Adrenal gland (tissue), 12 donors: ENCODE results near the gene PUSL1. TPM values are rescaled to one million over a fixed set of nuclear protein-coding genes. Genes with fewer than 3 reads are reported as not detected.

Source experiments
- DNase-seq, 7 donors: peaks; one replicate each; pipeline ENCODE4 v3.0.0-alpha.2; 2019 to 2020
- H3K27ac ChIP-seq, 5 donors: fragments of 200-600 bp; sonication (generic) in 4 of 5; 1 replicate in 3 of 5; 2 replicates in 2 of 5; pipeline versions ENCODE4 v1.5.1 to v1.8.0; 2016 to 2020; ENCODE audit warnings: mild to moderate bottlenecking in 1 of 5
- H3K27me3 ChIP-seq: fragments of 200-600 bp; 2 replicates; pipeline ENCODE4 v1.8.0; 2021
- H3K36me3 ChIP-seq, 2 donors: fragments of 200-600 bp; replicated peaks in 1 of 2; 1 replicate in 1 of 2; 2 replicates in 1 of 2; pipeline versions ENCODE4 v1.5.1 to v1.8.0; 2018 to 2022
- H3K4me1 ChIP-seq, 2 donors: fragments of 200-600 bp; replicated peaks in 1 of 2; 1 replicate in 1 of 2; 2 replicates in 1 of 2; pipeline versions ENCODE4 v1.5.1 to v1.8.0; 2018 to 2021
- H3K4me3 ChIP-seq, 4 donors: fragments of 200-600 bp; sonication (generic) in 3 of 4; one replicate each; pipeline ENCODE4 v1.5.1; 2016 to 2018
- H3K9me3 ChIP-seq, 3 donors: fragments of 200-600 bp; sonication (generic) in 1 of 3; replicated peaks in 1 of 3; 1 replicate in 2 of 3; 2 replicates in 1 of 3; pipeline versions ENCODE4 v1.5.1 to v1.8.0; 2016 to 2021
- CTCF ChIP-seq, 6 experiments: fragments of 450-650 bp in 4 of 6; fragments of 200-600 bp in 2 of 6; sonication (generic) in 1 of 6; IDR thresholded peaks; 1 replicate in 5 of 6; 2 replicates in 1 of 6; pipeline versions ENCODE4 v1.5.1 to v1.8.0; 2016 to 2021; ENCODE audit warnings: antibody characterized with exemption in 6 of 6, mild to moderate bottlenecking in 2 of 6, moderate library complexity in 1 of 6
- POLR2A ChIP-seq, 2 donors: fragments of 450-650 bp; IDR thresholded peaks; one replicate each; pipeline ENCODE4 v1.6.1; 2017; ENCODE audit warnings: antibody characterized with exemption in 2 of 2, mild to moderate bottlenecking in 2 of 2, moderate library complexity in 1 of 2
- WGBS, 4 donors: extraction: QIAGEN DNeasy Blood & Tissue Kit in 2 of 4; methylation state at CpG; one replicate each; pipeline versions ENCODE4 v1.1.5 to v1.1.7; 2013 to 2017; 5-methylcytosine and 5-hydroxymethylcytosine counted together
- intact Hi-C, 2 donors: fragments of 100-400 bp; cut with DNase I; formaldehyde crosslinking; loops; one replicate each; pipeline versions ENCODE4 v1.14.1 to v1.15.0; 2022 to 2023
- polyA plus RNA-seq, 3 donors: library from polyadenylated mRNA; stranded (reverse); fragments of 200-250 nt in 2 of 3; fragments of 350-450 nt in 1 of 3; fragmentation: Illumina TruSeq in 1 of 3; extraction: RNeasy Lipid Tissue Mini Kit (QIAGEN cat#74804) in 1 of 3; gene quantifications; one replicate each; pipeline ENCODE4 v1.2.3, GENCODE V29; 2013 to 2014
- total RNA-seq, 9 donors: library from RNA; depleted of rRNA in 4 of 9; stranded (reverse); fragments of >200 nt in 4 of 9; fragments of 120-200 nt in 1 of 9; fragmentation: NEBNext Ultra II Directional in 1 of 9; extraction: Animal tissue kit (Norgen Biotek cat#: 25700) in 1 of 9; gene quantifications; one replicate each; pipeline versions ENCODE4 v1.1.0 to v1.2.4, GENCODE V29; 2013 to 2023
- donor health status: healthy with polysubstance abuse.
- donor health status: Bipolar disorder and iron deficiency.
- donor health status: DM: yes; HTN: yes; CAD: no.
- donor health status: DM: no; HTN: no; CAD: no.
- donor health status: DM: no; HTN: no; CAD: no.
- donor health status: DM: yes; HTN: yes; CAD: no.

Gene PUSL1
- total and polyA plus RNA-seq, 12 donors: 2.5 to 43.8 (median 26.1) TPM

GRCh38 chr1:1283821-1284220, 24.6 kb upstream of the PUSL1 start:
- Histone ChIP-seq H3K4me3 (no peak overlapping the region), H3K27ac (no peak overlapping the region), H3K36me3 (no peaks in the 10 kb centered on the region), H3K27me3 (peaks cover 18% of the 10 kb centered on the region), H3K4me1 (peaks cover 4 to 16% of the 10 kb centered on the region in 2 donors), H3K9me3 (no peaks in the 10 kb centered on the region)
- TF ChIP-seq CTCF (IDR thresholded peaks at IDR 0.05): no peak
- no peak for TF ChIP-seq POLR2A (IDR thresholded peaks at IDR 0.05)
- no peak for DNase-seq
- WGBS, 4 donors: 10 to 15% (median 13%) methylated on average over 4 to 8 of the region's 9 CpGs; no CpG with 5 or more reads in 1 of the 4 donors
- intact Hi-C loops: no loop called here

GRCh38 chr1:1284221-1285101, 23.9 kb upstream of the PUSL1 start:
- TF ChIP-seq CTCF (IDR thresholded peaks at IDR 0.05) (no peak), POLR2A (IDR thresholded peaks at IDR 0.05) (no peak)
- peaks cover 18% of the 10 kb centered on the region for H3K27me3 ChIP-seq
- H3K4me1 ChIP-seq: peaks cover 4 to 16% of the 10 kb centered on the region in 2 donors
- H3K27ac ChIP-seq: no peak overlapping the region
- H3K9me3 ChIP-seq: no peaks in the 10 kb centered on the region
- 64 to 82% (median 80%) methylated on average over 12 to 31 of the region's 32 CpGs for WGBS, 4 donors
- H3K36me3 ChIP-seq: no peaks in the 10 kb centered on the region
- H3K4me3 ChIP-seq: no peak overlapping the region
- intact Hi-C loops: no loop called here
- no peak for DNase-seq

GRCh38 chr1:1285102-1285571, 23.3 kb upstream of the PUSL1 start:
- WGBS, 4 donors: 60 to 94% (median 91%) methylated on average over 2 to 22 of the region's 22 CpGs
- Histone ChIP-seq H3K27me3 (peaks cover 18% of the 10 kb centered on the region), H3K4me3 (no peak overlapping the region), H3K9me3 (no peaks in the 10 kb centered on the region), H3K36me3 (no peaks in the 10 kb centered on the region), H3K27ac (no peak overlapping the region), H3K4me1 (peaks cover 4 to 16% of the 10 kb centered on the region in 2 donors)
- no peak for TF ChIP-seq POLR2A (IDR thresholded peaks at IDR 0.05)
- no peak for TF ChIP-seq CTCF (IDR thresholded peaks at IDR 0.05)
- intact Hi-C loops: no loop called here
- DNase-seq: no peak

GRCh38 chr1:1285611-1286311, 22.6 kb upstream of the PUSL1 start:
- 67 to 73% (median 71%) methylated on average over 14 to 37 of the region's 37 CpGs for WGBS, 4 donors
- Histone ChIP-seq H3K4me1 (peaks cover 4 to 16% of the 10 kb centered on the region in 2 donors), H3K36me3 (no peaks in the 10 kb centered on the region), H3K9me3 (no peaks in the 10 kb centered on the region), H3K4me3 (no peak overlapping the region), H3K27ac (no peak overlapping the region), H3K27me3 (peaks cover 18% of the 10 kb centered on the region)
- intact Hi-C loops: no loop called here
- TF ChIP-seq POLR2A (IDR thresholded peaks at IDR 0.05) (no peak), CTCF (IDR thresholded peaks at IDR 0.05) (no peak)
- DNase-seq: no peak
